Activated CD8-positive, alpha-beta T cell treated with anti-CD3 and anti-CD28 coated beads for 36 hours (primary cell): Measurements from ENCODE around the gene MARCHF2. TPM values are rescaled to one million over a fixed set of nuclear protein-coding genes. Genes with fewer than 3 reads are reported as not detected.
A peak's percentile ranks its signal among the peaks of the same experiment; 100 is the strongest.

Experiments
- ATAC-seq: fragments of 200-7000 bp; cut with Tn5 transposase; one replicate; pipeline ENCODE4 v1.10.0; 2021; ENCODE audit warnings: mild to moderate bottlenecking, moderate library complexity
- CTCF ChIA-PET: fragments of 350-600 bp; sonication (Branson Sonifier 250); formaldehyde crosslinking; loops from one replicate; lab custom pipeline; 2021; ENCODE audit warnings: antibody characterized with exemption; lab: Charles Lee
- POLR2A ChIA-PET: fragments of 350-600 bp; sonication (Branson Sonifier 250); formaldehyde crosslinking; loops from one replicate; lab custom pipeline; 2021; ENCODE audit warnings: antibody characterized with exemption; lab: Charles Lee
- DNase-seq: peaks from one replicate; pipeline ENCODE4 v3.0.0-alpha.2; 2020
- H3K27ac Mint-ChIP-seq: one replicate; pipeline ENCODE4 v1.8.0; 2021; ENCODE audit warnings: mild to moderate bottlenecking, mixed read lengths
- H3K27me3 Mint-ChIP-seq: one replicate; pipeline ENCODE4 v1.8.0; 2021; ENCODE audit warnings: mixed read lengths
- H3K36me3 Mint-ChIP-seq: one replicate; pipeline ENCODE4 v1.8.0; 2021; ENCODE audit warnings: low read depth, mixed read lengths
- H3K4me1 Mint-ChIP-seq: one replicate; pipeline ENCODE4 v1.8.0; 2021; ENCODE audit warnings: low read depth, mixed read lengths
- H3K4me3 Mint-ChIP-seq: one replicate; pipeline ENCODE4 v1.8.0; 2021; ENCODE audit warnings: mild to moderate bottlenecking, moderate library complexity, mixed read lengths
- H3K9me3 Mint-ChIP-seq: one replicate; pipeline ENCODE4 v1.8.0; 2021; ENCODE audit warnings: mixed read lengths
- intact Hi-C: fragments of 100-400 bp; cut with micrococcal nuclease; formaldehyde crosslinking; loops from one replicate; pipeline ENCODE4 v1.10.0; 2022
- total RNA-seq, 2 experiments: library from RNA; stranded (reverse); gene quantifications; one replicate each; pipeline ENCODE4 v1.2.3, GENCODE V29; 2021
- TF ChIP-seq, protein P1 (sequence below): fragments of 200-600 bp; IDR thresholded peaks from one replicate; pipeline ENCODE4 v1.8.0; 2022; ENCODE audit warnings: antibody characterized with exemption, mild to moderate bottlenecking

The MARCHF2 gene
- total RNA-seq, 2 experiments from 2014 or later, result 8.0 to 8.6 TPM

DNA sequence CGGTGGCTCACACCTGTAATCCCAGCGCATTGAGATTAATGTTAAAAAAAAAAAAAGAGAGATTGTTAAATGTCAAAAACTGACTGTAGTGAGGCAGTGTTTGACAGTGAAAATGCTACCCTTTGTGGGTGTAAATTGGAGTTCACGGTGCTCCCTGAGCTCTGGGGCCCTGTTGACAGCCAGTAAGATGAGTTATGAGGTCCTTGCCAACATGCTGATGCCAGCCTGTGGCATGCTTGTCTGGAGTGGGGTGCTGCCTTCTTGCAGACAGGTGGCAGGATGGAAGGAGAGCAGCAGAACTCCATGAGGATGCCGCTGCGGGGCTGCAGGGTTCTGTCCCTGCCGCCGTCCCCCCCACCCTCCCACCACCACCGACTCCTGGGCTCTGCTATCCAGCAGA, 63.4 kb downstream of the MARCHF2 start:
- no peak overlapping the region for H3K27ac Mint-ChIP-seq
- DNase-seq (no peak), ATAC-seq (no peak)
- H3K4me1 Mint-ChIP-seq, result peaks cover 69% of the 10 kb centered on the region
- peaks cover 67% of the 10 kb centered on the region for H3K36me3 Mint-ChIP-seq
- H3K27me3 Mint-ChIP-seq, result no peaks in the 10 kb centered on the region
- no peak overlapping the region for H3K4me3 Mint-ChIP-seq
- POLR2A ChIA-PET, result no interaction called here
- TF ChIP-seq, protein P1, sequence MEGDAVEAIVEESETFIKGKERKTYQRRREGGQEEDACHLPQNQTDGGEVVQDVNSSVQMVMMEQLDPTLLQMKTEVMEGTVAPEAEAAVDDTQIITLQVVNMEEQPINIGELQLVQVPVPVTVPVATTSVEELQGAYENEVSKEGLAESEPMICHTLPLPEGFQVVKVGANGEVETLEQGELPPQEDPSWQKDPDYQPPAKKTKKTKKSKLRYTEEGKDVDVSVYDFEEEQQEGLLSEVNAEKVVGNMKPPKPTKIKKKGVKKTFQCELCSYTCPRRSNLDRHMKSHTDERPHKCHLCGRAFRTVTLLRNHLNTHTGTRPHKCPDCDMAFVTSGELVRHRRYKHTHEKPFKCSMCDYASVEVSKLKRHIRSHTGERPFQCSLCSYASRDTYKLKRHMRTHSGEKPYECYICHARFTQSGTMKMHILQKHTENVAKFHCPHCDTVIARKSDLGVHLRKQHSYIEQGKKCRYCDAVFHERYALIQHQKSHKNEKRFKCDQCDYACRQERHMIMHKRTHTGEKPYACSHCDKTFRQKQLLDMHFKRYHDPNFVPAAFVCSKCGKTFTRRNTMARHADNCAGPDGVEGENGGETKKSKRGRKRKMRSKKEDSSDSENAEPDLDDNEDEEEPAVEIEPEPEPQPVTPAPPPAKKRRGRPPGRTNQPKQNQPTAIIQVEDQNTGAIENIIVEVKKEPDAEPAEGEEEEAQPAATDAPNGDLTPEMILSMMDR, result no peak
- CTCF ChIA-PET, result interaction anchor here (0.9 kb wide), 1 partner anchor 102 kb away, joined by 3 read pairs; no protein-coding TSS in a partner anchor
- intact Hi-C loops, result no loop called here
- H3K9me3 Mint-ChIP-seq, result no peaks in the 10 kb centered on the region

DNA sequence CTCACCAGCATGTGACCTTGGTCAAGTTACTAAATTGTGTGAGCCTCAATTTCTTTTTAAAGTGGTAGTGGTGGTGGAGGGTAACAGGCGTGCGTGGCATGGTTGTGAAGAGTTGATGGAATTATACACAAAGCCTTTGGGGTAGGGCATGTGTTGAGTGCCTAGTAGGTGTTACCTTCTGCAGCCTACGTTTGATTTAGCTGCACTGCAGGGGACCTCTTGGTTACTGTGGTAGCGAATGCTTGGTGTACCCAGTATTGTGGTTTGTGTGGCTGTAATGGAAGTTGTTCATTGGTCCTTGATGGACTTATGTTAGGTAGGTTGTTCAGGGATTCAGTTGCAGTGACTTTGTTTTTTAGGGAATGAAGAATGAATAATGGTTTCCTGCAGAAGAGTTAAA, 64.8 kb downstream of the MARCHF2 start:
- peaks cover 70% of the 10 kb centered on the region for H3K36me3 Mint-ChIP-seq
- ChIA-PET POLR2A (interaction anchor here (1.1 kb wide), 1 partner anchor 25 kb away, joined by 4 read pairs; no protein-coding TSS in a partner anchor), CTCF (no interaction called here)
- TF ChIP-seq, protein P1, result no peak
- no peak overlapping the region for H3K4me3 Mint-ChIP-seq
- peak overlapping the region; percentile 75 for H3K27ac Mint-ChIP-seq
- DNase-seq (no peak), ATAC-seq (peak; percentile 31)
- no peaks in the 10 kb centered on the region for H3K27me3 Mint-ChIP-seq
- H3K4me1 Mint-ChIP-seq, result peaks cover 75% of the 10 kb centered on the region
- intact Hi-C loops, result no loop called here
- H3K9me3 Mint-ChIP-seq, result no peaks in the 10 kb centered on the region

DNA sequence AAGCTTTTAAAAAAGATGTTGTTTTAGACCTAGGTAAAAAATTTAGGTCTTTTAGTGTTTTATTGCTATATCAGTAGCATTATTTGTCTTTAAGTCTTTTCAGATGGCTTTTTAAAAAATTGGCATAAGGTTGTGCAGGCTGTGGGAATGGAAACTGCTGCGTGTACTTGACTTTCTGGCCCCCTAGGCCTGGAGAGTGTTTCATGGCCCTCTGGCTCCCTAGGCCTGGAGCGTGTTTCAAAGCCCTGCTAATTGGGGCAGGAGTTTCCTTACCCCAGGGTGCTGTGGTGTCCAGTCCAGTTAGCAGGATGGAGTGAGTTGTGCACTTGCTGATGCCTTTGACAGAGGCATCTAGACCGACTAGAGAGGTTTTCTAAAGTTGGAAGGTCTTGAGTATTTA, 65.5 kb downstream of the MARCHF2 start:
- no peak overlapping the region for H3K4me3 Mint-ChIP-seq
- no peaks in the 10 kb centered on the region for H3K27me3 Mint-ChIP-seq
- H3K4me1 Mint-ChIP-seq, result peaks cover 73% of the 10 kb centered on the region
- intact Hi-C loops, result no loop called here
- DNase-seq (no peak), ATAC-seq (no peak)
- H3K27ac Mint-ChIP-seq, result peak overlapping the region; percentile 75
- no peaks in the 10 kb centered on the region for H3K9me3 Mint-ChIP-seq
- H3K36me3 Mint-ChIP-seq, result peaks cover 74% of the 10 kb centered on the region
- TF ChIP-seq, protein P1, result no peak
- ChIA-PET POLR2A (interaction anchor here (0.9 to 1.4 kb wide), 4 partner anchors 11 to 46 kb away, joined by 3 to 4 read pairs (median 3); partner anchors contain the start of gene ZNF414), CTCF (interaction anchor here (1.0 to 5.3 kb wide), 2 partner anchors 101 to 163 kb away, joined by 3 to 31 read pairs; no protein-coding TSS in a partner anchor)

DNA sequence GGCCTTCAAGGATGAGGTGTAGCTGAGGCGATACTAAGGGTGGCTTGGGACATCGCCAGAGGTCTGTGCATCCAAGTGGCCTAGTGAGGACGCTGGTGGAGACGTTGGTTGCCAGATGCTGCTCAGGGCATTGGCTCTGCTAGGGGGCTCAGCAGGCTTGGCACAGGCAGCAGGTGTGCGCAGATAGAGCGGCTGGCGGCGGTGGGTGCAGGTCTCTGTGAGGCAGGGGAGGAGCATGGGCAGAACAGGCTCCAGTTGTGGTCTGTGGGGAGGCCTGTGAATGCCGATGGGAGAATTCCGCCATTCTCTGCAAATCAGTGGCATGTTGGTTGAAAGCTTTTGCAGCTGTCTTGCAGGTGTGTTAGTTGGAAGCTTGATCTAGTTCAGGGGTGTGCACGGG, 68.1 kb downstream of the MARCHF2 start:
- DNase-seq (no peak), ATAC-seq (peak; percentile 25)
- ChIA-PET POLR2A (interaction anchor here (1.9 to 2.5 kb wide), 2 partner anchors 19 to 35 kb away, joined by 5 to 13 read pairs; partner anchors contain the start of gene HNRNPM), CTCF (interaction anchor here (1.1 to 5.3 kb wide), 3 partner anchors 13 to 99 kb away, joined by 3 to 31 read pairs (median 3); no protein-coding TSS in a partner anchor)
- Mint-ChIP-seq H3K4me3 (no peak overlapping the region), H3K36me3 (peaks cover 74% of the 10 kb centered on the region), H3K27ac (peak overlapping the region; percentile 72), H3K27me3 (no peaks in the 10 kb centered on the region), H3K9me3 (no peaks in the 10 kb centered on the region), H3K4me1 (peaks cover 68% of the 10 kb centered on the region)
- intact Hi-C loops, result no loop called here
- TF ChIP-seq, protein P1, result no peak

DNA sequence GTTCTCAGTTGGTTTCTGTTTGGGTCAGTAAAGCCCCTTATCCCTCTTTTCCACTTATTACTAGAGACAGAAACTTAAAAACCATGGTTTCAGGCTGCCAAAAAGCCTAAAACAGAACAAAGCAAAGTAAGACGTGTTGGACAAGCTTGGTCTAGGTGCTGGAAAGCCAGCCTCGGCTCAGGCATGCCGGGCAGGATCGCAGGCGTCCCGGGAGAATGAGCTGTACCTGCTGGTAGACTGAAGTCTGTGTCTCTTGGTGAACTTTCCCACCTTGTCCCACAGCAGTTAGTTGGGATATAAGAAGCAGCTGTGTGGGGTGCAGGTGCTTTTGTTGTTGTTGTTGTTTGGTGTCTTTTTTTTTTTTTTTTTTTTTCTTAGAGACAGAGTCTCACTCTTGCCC, 68.5 kb downstream of the MARCHF2 start:
- Mint-ChIP-seq H3K4me3 (no peak overlapping the region), H3K9me3 (no peaks in the 10 kb centered on the region), H3K4me1 (peaks cover 68% of the 10 kb centered on the region), H3K27ac (peak overlapping the region; percentile 72), H3K27me3 (no peaks in the 10 kb centered on the region), H3K36me3 (peaks cover 75% of the 10 kb centered on the region)
- DNase-seq (no peak), ATAC-seq (peak; percentile 25)
- ChIA-PET POLR2A (interaction anchor here (1.6 to 2.5 kb wide), 3 partner anchors 19 to 36 kb away, joined by 3 to 13 read pairs (median 5); partner anchors contain the start of genes HNRNPM and ZNF414), CTCF (interaction anchor here (0.9 to 5.3 kb wide), 5 partner anchors 13 to 98 kb away, joined by 3 to 31 read pairs (median 3); no protein-coding TSS in a partner anchor)
- TF ChIP-seq, protein P1, result no peak
- intact Hi-C loops, result no loop called here
